Pulmonary artery endothelial cell (primary cell): ENCODE measurements around the gene SCD5. TPM values are rescaled to one million over a fixed set of nuclear protein-coding genes. Genes with fewer than 3 reads are reported as not detected.

Experiments
- DNase-seq: peaks from one replicate; pipeline ENCODE4 v3.0.0-alpha.2; 2011; ENCODE audit warnings: low read depth, low spot score
- total RNA-seq: library from RNA; depleted of rRNA; stranded (reverse); fragments of >200 nt; gene quantifications from 2 replicates; pipeline ENCODE4 v1.2.3, GENCODE V29; 2014

SCD5 gene
- total RNA-seq, 1 donor from 2014 or later = 50.4 TPM

DNA sequence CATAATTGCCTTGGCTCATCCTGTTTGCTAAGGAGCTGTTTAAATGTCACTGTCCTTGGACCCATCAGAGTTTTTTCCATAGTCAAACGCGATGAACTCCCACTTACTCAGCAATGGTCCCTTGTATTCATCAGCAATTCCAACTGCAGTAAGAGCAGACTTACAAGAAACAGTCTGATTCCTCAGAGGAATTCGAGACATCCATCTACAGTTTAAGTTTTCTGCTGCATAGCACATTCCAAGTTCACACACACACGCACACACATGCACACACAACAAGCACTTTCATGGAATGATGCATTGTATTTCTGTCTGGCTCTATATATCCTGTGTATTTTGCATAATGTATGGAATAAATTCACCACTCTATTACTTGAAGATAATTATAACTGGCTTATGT, 204.1 kb downstream of the SCD5 start:
- no peak for DNase-seq

- no peak for DNase-seq
These were observed 205.2 kb downstream of the SCD5 start for GRCh38 chr4:82593411-82593810.

- no peak for DNase-seq
These were observed 206.0 kb downstream of the SCD5 start for GRCh38 chr4:82592639-82593038.

GRCh38 chr4:82591592-82591991, 207.0 kb downstream of the SCD5 start:
- no peak for DNase-seq

- DNase-seq = no peak
These were observed 208.8 kb downstream of the SCD5 start for GRCh38 chr4:82589756-82590155.

- DNase-seq = no peak
These were observed 209.8 kb downstream of the SCD5 start for GRCh38 chr4:82588771-82589270.

DNA sequence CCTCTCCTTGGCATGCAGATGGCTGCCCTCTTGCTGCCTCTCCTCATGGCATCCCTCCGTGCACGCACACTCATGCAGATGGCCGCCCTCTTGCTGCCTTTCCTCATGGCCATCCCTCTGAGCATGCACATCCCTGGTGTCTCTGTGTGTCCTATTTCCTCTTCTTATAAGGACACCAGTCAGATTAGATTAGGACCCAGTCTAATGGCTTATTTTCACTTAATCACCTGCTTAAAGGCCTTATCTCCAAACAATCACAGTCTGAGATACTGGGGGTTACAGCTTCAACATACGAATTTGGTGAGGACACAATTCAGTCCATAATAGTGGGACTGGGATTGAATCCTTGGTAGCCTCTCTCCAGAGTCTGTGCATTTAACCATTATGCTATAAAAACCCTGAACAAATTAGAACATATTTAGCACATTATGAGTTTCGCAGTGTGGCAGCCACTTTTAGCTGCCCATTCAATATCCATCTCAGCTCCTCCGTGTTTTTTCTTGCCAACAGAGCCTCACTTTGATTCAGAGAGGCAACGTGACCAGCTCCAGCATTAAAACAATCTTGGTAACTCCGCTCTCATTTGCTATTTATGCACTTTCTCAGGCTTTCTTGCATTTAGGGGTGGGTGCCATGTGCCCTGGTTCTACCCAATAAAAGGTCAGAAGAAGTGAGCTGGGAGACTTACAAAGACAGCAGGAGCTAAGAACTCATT, 210.6 kb downstream of the SCD5 start:
- no peak for DNase-seq

- no peak for DNase-seq
These were observed 212.7 kb downstream of the SCD5 start for GRCh38 chr4:82585690-82586435.

DNA sequence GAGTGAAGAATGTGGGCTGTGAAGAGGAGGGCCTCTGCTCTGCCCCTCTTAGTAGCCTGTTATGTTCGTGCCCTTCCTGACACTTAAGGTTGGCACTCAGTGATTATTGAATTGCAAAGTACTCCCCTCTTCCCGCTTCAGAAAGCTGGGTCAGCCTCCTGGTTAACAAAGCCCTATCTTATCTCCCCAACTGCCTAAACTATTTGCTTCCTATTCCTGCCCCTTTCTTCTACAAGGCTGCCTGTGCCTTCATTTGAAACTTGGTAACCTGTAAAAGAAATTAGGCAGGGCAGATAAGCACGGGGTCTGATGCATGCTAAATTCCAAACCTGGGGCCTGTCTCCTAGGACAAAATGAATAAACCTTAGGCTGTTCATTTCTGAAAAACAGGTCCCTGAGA, 213.7 kb downstream of the SCD5 start:
- DNase-seq = no peak

- DNase-seq = no peak
These were observed 214.6 kb downstream of the SCD5 start for GRCh38 chr4:82583897-82584587.

GRCh38 chr4:82579932-82580331, 218.7 kb downstream of the SCD5 start:
- DNase-seq = no peak

Other genes starting within 250 kb of the SCD5 start
- 4.4 and 6.9 TPM in 2 replicates for gene TMEM150C, start 236.8 kb downstream of the SCD5 start, total RNA-seq
- 266 and 311 TPM in 2 replicates for gene SEC31A, start 92.4 kb upstream of the SCD5 start, total RNA-seq
- gene THAP9, start 101.9 kb upstream of the SCD5 start, total RNA-seq = 4.3 and 5.1 TPM in 2 replicates
- gene LIN54, start 212.0 kb upstream of the SCD5 start, total RNA-seq = 12.1 and 20.0 TPM in 2 replicates
- gene COPS4, start 236.4 kb upstream of the SCD5 start, total RNA-seq = 93.9 and 135 TPM in 2 replicates